GM18861 (cell line): ENCODE results near the gene ACOD1.

ENCODE experiments used
- ATAC-seq: cut with Tn5 transposase; IDR thresholded peaks from one replicate; pipeline ENCODE4 v1.9.1; 2021; ENCODE audit not compliant: unreplicated experiment

The ACOD1 gene

GRCh38 chr13:76983676-76984075 lies 35.4 kb downstream of the ACOD1 start:
- ATAC-seq, result no peak

GRCh38 chr13:76991432-76991795 lies 43.1 kb downstream of the ACOD1 start:
- peak; percentile 19 for ATAC-seq

- ATAC-seq, result peak; percentile 98
Observed at GRCh38 chr13:76991796-76992547, 43.7 kb downstream of the ACOD1 start, which contains the start of gene CLN5. TSS of gene CLN5 (plus strand) at chr13:76992081. CDS start at chr13:76992099, 18 bp downstream.

- ATAC-seq, result peak; percentile 2
Observed at GRCh38 chr13:76992548-76993001, 44.3 kb downstream of the ACOD1 start.

GRCh38 chr13:76993021-76993420 lies 44.7 kb downstream of the ACOD1 start:
- ATAC-seq, result no peak

GRCh38 chr13:76993473-76993872 lies 45.2 kb downstream of the ACOD1 start:
- no peak for ATAC-seq

- ATAC-seq, result no peak
Observed at GRCh38 chr13:76994281-76994680, 46.0 kb downstream of the ACOD1 start.

GRCh38 chr13:77000475-77000874 lies 52.2 kb downstream of the ACOD1 start:
- ATAC-seq, result no peak

GRCh38 chr13:77001540-77001939 lies 53.2 kb downstream of the ACOD1 start:
- ATAC-seq, result no peak

GRCh38 chr13:77001963-77002587 lies 53.8 kb downstream of the ACOD1 start:
- no peak for ATAC-seq

GRCh38 chr13:77002590-77003190 lies 54.4 kb downstream of the ACOD1 start:
- no peak for ATAC-seq
